ENCODE measurements around the gene RNF152. TPM values are rescaled to one million over a fixed set of nuclear protein-coding genes. Genes with fewer than 3 reads are reported as not detected.

The RNF152 gene
- total RNA-seq, 1 donor from 2014 or later: 0.58 TPM

DNA sequence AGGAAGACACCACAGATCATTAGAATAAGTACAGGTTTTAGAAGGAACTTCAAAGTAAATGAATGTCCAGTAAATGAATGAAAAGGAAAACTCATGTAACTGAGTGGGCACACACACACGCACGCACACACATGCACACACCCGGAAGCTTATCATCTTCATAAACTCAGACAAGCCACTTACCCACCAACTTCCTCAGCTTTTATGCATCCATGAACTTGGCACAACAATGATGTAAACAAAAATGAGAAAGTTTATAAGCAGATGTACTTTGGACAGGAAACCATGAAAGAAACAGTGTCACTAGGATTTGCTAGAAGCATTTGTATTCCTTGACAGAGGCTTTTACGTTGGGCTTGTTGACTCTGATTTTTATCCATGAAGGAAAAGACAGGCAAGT lies 23.2 kb downstream of the RNF152 start:
- TF ChIP-seq, protein P1, sequence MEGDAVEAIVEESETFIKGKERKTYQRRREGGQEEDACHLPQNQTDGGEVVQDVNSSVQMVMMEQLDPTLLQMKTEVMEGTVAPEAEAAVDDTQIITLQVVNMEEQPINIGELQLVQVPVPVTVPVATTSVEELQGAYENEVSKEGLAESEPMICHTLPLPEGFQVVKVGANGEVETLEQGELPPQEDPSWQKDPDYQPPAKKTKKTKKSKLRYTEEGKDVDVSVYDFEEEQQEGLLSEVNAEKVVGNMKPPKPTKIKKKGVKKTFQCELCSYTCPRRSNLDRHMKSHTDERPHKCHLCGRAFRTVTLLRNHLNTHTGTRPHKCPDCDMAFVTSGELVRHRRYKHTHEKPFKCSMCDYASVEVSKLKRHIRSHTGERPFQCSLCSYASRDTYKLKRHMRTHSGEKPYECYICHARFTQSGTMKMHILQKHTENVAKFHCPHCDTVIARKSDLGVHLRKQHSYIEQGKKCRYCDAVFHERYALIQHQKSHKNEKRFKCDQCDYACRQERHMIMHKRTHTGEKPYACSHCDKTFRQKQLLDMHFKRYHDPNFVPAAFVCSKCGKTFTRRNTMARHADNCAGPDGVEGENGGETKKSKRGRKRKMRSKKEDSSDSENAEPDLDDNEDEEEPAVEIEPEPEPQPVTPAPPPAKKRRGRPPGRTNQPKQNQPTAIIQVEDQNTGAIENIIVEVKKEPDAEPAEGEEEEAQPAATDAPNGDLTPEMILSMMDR (conservative IDR thresholded peaks at IDR 0.05; ENCODE audit: low read depth, low read length): no peak
- no peak overlapping the region for H3K4me3 ChIP-seq (ENCODE audit: low read depth, low read length)
- no peak for DNase-seq (ENCODE audit: low read depth)

DNA sequence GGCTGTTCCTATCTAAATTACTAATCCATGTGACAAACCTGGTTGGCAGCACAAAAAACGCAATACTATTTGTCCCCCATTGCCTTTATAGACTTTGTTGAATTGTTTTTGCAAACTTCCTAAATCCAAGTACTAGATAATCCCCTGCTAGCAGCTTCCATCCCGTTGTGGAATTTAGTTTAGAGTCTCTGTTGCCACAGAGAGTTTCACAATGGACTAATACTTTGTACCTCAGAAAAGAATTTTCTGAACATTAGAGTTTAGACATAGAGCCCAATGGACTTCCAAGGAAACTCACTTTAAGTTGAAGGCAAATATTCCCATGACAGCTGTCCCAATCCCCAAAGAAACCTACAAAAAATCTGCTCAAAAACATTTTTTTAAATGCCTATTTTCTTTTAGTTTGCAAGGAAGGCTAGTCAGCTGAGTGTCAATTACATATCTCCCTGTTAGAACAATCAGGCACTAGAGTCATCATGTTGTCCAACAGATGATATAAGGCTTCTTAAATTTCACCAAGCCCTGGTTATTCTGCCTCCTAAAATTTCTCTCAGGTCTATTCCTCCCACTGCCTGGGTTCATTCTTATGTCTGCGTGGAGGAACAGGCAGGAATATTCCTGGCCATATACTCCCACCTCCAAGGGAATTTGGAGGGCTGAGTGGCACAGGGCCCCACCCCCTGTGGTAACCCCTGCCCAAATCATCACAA lies 27.2 kb downstream of the RNF152 start:
- TF ChIP-seq, protein P1 (conservative IDR thresholded peaks at IDR 0.05; ENCODE audit: low read depth, low read length): no peak
- no peak for DNase-seq (ENCODE audit: low read depth)
- no peak overlapping the region for H3K4me3 ChIP-seq (ENCODE audit: low read depth, low read length)

DNA sequence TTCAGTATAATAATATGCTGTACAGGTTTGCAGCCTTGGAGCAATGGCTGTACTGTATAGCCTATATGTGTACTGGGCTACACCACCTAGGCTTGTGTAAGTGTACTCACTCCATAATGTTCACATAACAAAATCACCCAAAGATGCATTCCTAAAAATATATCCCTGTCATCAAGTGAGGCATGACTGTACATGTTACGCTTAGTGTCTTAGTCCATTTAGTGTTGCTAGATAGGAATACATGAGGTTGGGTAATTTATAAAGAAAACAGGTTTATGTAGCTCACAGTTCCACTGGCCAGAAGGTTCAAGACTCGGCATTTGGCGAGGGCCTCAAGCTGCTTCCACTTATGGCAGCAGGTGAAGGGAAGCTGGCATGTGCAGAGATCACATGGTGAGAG lies 31.4 kb downstream of the RNF152 start:
- TF ChIP-seq, protein P1 (conservative IDR thresholded peaks at IDR 0.05; ENCODE audit: low read depth, low read length): no peak
- no peak for DNase-seq (ENCODE audit: low read depth)
- no peak overlapping the region for H3K4me3 ChIP-seq (ENCODE audit: low read depth, low read length)

DNA sequence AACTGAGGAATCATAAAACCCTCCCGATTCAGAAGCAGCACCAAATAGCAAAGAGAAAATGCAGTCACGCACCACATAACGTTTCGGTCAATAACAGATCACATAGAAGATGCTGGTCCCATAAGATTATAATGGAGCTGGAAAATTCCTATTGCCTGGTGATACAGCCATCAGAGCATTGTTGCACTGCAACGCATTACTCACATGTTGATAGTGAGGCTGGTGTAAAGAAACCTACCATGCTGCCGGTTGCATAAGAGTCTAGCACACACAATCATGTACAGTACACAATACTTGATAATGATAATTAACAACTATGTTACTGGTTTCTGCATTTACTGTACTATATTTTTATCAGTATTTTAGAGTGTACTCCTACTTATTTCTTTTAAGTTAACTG lies 32.5 kb downstream of the RNF152 start:
- TF ChIP-seq, protein P1 (conservative IDR thresholded peaks at IDR 0.05; ENCODE audit: low read depth, low read length): no peak
- no peak for DNase-seq (ENCODE audit: low read depth)
- no peak overlapping the region for H3K4me3 ChIP-seq (ENCODE audit: low read depth, low read length)

DNA sequence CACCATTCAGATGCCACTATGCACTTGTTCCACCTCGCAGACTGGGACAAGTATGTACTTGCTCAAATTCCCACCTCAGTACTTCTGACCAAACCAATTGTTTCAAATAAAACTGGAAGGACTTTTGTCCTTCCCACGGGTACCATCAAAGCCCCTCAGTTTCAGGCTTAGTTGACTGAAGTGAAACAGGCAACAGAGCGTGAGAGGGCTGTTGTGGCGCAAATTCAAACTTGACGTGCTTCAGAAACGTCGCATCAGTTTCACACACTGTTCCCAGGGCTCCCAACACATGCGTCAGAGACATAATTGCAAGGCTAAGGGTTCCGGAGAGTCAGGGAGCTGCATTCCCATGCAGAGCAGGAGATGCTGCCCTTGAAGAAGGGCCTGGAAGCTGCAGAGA lies 33.7 kb downstream of the RNF152 start:
- TF ChIP-seq, protein P1 (conservative IDR thresholded peaks at IDR 0.05; ENCODE audit: low read depth, low read length): no peak
- no peak for DNase-seq (ENCODE audit: low read depth)
- no peak overlapping the region for H3K4me3 ChIP-seq (ENCODE audit: low read depth, low read length)

DNA sequence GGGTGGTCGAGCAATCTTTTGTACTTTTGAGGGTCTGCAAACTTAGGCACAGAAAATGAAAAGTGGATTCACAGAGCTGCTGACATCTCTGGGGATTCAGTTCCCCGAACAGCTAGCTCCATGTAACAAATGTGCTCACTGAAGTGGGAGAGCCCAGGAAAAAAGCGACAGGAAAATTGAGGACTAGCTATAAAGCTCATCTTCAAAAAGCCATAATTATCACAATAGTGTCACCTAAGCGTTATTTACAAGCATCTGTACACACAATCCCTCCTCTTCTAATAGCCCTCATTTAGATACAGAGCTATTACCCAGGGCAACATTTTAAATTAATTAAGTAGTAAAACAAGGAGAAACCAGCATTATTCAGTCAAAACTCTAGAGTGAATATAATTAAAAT lies 36.1 kb downstream of the RNF152 start:
- H3K4me3 ChIP-seq (ENCODE audit: low read depth, low read length): no peak overlapping the region
- no peak for DNase-seq (ENCODE audit: low read depth)
- TF ChIP-seq, protein P1 (conservative IDR thresholded peaks at IDR 0.05; ENCODE audit: low read depth, low read length): no peak

Measured in epithelial cell of proximal tubule (primary cell).